ENCODE measurements around the gene TNFRSF19.
"Not testable (repeated sequence)": the region's sequence is repeated elsewhere in the genome, so short reads cannot be mapped to it uniquely, and the experiment has no call there.

Gene TNFRSF19

DNA sequence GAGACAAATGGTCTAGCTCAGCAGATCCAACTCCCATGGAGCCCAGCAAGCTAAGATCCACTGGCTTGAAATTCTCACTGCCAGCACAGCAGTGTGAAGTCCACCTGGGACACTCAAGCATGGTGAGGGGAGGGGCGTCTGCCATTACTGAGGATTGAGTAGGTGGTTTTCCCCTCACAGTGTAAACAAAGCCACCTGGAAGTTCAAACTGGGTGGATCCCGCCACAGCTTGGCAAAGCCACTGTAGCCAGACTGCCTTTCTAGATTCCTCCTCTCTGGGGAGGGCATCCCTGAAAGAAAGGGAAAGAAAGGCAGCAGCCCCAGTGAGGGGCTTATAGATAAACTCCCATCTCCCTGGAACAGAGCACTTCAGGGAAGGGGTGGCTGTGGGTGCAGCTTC is 24.1 kb downstream of the TNFRSF19 start:
- H3K36me3 ChIP-seq (ENCODE audit: control insufficient read depth, insufficient read depth, low read length); H3K4me1 ChIP-seq (ENCODE audit: control insufficient read depth, insufficient read depth, low read length); H3K27ac ChIP-seq (ENCODE audit: low read depth, low read length); H3K27me3 ChIP-seq (ENCODE audit: control insufficient read depth, insufficient read depth, low read length); H3K4me3 ChIP-seq (ENCODE audit: low read length); H3K9ac ChIP-seq (ENCODE audit: low read length): not testable (repeated sequence)

DNA sequence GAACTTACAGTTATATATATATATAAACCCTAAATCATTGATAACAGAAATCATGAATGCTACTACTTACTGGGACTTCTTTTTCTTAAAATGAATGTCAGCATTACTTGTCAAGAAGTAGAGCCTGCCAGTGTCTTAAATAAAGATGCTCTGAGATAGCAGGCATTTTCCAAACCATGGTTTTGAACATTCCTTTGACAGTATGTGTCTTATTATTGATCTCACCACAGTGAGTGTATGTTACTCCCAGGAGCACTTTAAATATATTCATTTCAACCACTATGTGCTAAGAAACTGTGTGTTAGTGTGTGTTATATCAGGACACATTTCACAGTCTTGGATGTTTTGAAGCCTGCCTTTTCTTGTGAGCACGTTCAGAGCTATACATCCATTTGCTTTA is 28.2 kb downstream of the TNFRSF19 start:
- no peaks in the 10 kb centered on the region for H3K36me3 ChIP-seq (ENCODE audit: control insufficient read depth, insufficient read depth, low read length)
- H3K27me3 ChIP-seq (ENCODE audit: control insufficient read depth, insufficient read depth, low read length): no peaks in the 10 kb centered on the region
- H3K27ac ChIP-seq (ENCODE audit: low read depth, low read length): no peak overlapping the region
- H3K9ac ChIP-seq (ENCODE audit: low read length): no peak overlapping the region
- H3K4me1 ChIP-seq (ENCODE audit: control insufficient read depth, insufficient read depth, low read length): no peaks in the 10 kb centered on the region
- no peak overlapping the region for H3K4me3 ChIP-seq (ENCODE audit: low read length)

DNA sequence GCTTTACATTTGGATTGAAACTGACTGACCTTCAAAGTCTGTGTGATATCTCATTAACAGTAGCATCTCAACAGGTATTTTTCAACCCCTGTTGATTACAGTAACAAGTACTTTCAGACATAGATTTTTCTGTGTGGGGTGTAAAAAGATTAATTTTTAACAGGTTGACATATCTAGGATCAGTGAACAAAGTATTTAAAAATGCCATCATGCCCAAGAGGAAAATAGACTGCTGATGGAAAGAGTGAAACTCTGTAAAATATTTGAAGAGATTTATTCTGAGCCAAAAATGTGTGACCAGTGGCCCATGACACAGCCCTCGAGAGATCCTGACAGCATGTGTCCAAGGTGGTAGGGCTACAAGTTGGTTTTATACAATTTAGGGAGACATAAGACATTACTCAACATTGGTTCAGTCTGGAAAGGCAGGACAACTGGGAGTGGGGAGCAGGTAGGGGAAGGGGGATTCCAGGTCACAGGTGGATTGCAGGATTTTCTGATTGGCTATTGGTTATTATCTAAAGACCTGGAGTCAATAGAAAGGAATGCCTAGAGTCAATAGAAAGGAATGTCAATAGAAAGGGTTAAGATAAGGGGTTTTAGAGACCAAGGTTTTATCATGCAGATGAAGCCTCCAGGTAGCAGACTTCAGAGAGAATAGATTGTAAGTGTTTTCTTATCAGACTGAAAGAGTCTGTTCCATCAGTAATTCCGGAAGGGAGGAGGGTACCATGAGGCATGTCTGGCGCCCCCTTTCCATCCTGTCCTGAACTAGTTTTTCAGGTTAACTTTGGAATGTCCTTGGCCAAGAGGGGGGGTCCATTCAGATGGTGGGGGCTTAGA is 29.1 kb downstream of the TNFRSF19 start:
- Histone ChIP-seq H3K36me3 (ENCODE audit: control insufficient read depth, insufficient read depth, low read length) (no peaks in the 10 kb centered on the region), H3K4me3 (ENCODE audit: low read length) (no peak overlapping the region), H3K9ac (ENCODE audit: low read length) (no peak overlapping the region), H3K27ac (ENCODE audit: low read depth, low read length) (no peak overlapping the region), H3K4me1 (ENCODE audit: control insufficient read depth, insufficient read depth, low read length) (no peaks in the 10 kb centered on the region), H3K27me3 (ENCODE audit: control insufficient read depth, insufficient read depth, low read length) (no peaks in the 10 kb centered on the region)

DNA sequence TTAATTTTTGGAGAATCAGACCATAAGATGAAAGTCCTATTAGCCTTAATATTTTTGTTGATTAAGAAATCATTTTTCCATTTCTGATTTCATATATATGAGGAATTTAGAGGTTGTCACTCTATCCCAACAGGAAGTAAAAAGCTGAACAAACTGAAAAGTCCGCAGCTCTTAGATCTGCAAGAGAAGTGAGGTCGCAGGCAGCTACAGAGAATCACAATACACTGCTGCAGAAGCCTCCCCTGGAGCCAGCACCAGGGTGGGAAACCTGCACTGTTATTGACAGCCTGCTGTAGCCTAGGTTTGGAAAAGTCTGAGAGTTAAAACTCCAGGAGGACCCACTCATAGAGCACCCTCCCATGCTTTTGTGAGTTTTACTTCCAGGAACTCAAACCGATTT is 29.9 kb downstream of the TNFRSF19 start:
- no peak overlapping the region for H3K4me3 ChIP-seq (ENCODE audit: low read length)
- H3K27me3 ChIP-seq (ENCODE audit: control insufficient read depth, insufficient read depth, low read length): no peaks in the 10 kb centered on the region
- H3K9ac ChIP-seq (ENCODE audit: low read length): no peak overlapping the region
- no peak overlapping the region for H3K27ac ChIP-seq (ENCODE audit: low read depth, low read length)
- no peaks in the 10 kb centered on the region for H3K4me1 ChIP-seq (ENCODE audit: control insufficient read depth, insufficient read depth, low read length)
- H3K36me3 ChIP-seq (ENCODE audit: control insufficient read depth, insufficient read depth, low read length): no peaks in the 10 kb centered on the region

DNA sequence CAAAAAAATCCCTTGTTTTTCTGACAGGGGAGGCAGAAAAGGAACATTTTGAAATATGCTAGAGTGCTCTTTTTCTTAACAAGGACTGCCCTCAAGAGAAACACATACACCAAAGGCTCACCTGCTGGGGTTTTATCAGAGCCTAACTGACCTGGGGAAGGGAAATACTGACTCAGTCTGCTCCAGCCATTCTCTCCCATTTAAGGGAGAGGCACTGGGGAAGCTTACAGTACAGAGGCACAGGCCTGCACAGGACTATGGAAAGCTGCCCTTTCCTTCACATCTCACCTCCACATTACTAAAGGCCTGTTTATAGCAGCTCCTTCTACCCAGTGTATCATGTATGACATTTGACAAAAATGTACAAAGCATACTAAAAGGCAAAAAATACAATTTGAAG is 30.3 kb downstream of the TNFRSF19 start:
- Histone ChIP-seq H3K27ac (ENCODE audit: low read depth, low read length) (no peak overlapping the region), H3K4me1 (ENCODE audit: control insufficient read depth, insufficient read depth, low read length) (no peaks in the 10 kb centered on the region)

DNA sequence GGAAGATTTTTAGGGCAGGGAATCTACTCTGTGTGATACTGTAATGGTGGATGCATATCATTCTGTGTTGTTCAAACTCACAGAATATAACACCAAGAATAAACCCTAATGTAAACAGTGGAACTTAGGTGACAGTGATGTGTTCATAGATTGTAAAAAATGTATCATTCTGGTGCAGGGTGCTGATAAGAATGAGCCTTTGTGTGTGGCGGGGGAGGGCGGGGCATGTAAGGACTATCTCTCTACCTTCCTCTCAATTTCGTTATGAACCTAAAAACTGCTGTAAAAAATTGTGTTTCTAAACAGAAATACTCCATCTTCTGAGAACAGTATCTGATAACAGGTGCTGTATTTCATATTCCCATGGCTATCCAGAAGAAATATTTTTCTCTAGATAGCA is 35.6 kb downstream of the TNFRSF19 start:
- no peak overlapping the region for H3K4me3 ChIP-seq (ENCODE audit: low read length)
- H3K9ac ChIP-seq (ENCODE audit: low read length): no peak overlapping the region
- no peaks in the 10 kb centered on the region for H3K27me3 ChIP-seq (ENCODE audit: control insufficient read depth, insufficient read depth, low read length)

More for the DNA sequence above, 30.3 kb downstream of the TNFRSF19 start:
- Histone ChIP-seq H3K9ac (ENCODE audit: low read length) (no peak overlapping the region), H3K27me3 (ENCODE audit: control insufficient read depth, insufficient read depth, low read length) (no peaks in the 10 kb centered on the region), H3K4me3 (ENCODE audit: low read length) (no peak overlapping the region), H3K36me3 (ENCODE audit: control insufficient read depth, insufficient read depth, low read length) (no peaks in the 10 kb centered on the region)

DNA sequence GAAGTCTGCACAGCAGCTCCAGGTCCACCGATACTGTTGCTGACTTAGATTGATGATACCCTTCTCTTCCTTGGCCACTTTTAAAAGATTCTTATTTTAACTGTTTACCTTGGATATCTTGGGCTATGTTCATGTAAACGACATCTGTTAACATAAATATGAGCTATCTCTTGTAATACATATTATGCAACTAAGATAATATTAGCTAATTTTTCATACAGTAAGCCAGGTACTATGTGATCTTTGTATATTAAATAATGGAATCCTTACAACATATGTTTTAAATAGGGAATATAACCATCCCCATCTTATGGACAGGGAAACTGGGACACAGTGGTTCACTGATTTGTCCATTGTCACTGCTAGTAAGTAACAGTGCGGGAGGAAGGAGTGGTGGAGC is 37.9 kb downstream of the TNFRSF19 start:
- H3K27me3 ChIP-seq (ENCODE audit: control insufficient read depth, insufficient read depth, low read length): no peaks in the 10 kb centered on the region
- peaks cover 9% of the 10 kb centered on the region for H3K4me1 ChIP-seq (ENCODE audit: control insufficient read depth, insufficient read depth, low read length)
- H3K4me3 ChIP-seq (ENCODE audit: low read length): no peak overlapping the region
- H3K36me3 ChIP-seq (ENCODE audit: control insufficient read depth, insufficient read depth, low read length): no peaks in the 10 kb centered on the region
- no peak overlapping the region for H3K9ac ChIP-seq (ENCODE audit: low read length)
- H3K27ac ChIP-seq (ENCODE audit: low read depth, low read length): no peak overlapping the region

More for the DNA sequence above, 35.6 kb downstream of the TNFRSF19 start:
- no peaks in the 10 kb centered on the region for H3K36me3 ChIP-seq (ENCODE audit: control insufficient read depth, insufficient read depth, low read length)
- H3K4me1 ChIP-seq (ENCODE audit: control insufficient read depth, insufficient read depth, low read length): peaks cover 7% of the 10 kb centered on the region
- no peak overlapping the region for H3K27ac ChIP-seq (ENCODE audit: low read depth, low read length)

DNA sequence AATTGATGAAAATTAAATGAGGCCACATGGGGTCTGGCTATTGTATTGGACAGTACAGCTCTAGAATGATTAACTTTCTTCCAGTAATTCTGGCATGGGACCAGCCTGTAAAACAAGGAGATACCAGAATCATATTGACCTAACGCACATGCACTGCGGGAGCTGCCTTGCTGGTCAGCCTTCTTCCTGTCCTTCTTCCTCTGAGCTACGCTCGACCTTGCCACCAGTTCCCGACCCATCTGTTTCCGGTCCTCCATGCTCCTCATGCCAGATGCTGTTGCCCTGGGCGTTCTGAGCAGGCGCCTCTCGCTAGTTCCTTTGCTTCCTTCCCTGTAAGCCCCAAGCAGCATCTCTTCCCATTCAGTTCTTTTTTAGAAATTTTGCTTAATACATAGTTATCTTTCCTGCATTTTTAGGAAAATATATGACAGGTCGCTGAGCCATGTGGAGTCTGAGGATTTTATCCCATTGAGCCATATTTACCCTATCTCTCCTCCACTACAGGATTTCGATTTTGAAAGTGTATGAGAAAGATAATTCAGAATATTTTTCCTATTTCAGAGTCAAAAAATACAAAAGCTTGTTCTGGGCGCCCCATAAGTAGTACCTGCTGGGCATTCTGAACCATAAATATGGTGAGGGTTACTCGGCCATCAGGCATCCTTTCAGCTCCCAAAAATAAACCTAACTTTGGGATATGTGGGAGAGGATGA is 38.6 kb downstream of the TNFRSF19 start:
- Histone ChIP-seq H3K27ac (ENCODE audit: low read depth, low read length) (no peak overlapping the region), H3K4me1 (ENCODE audit: control insufficient read depth, insufficient read depth, low read length) (peaks cover 9% of the 10 kb centered on the region), H3K4me3 (ENCODE audit: low read length) (no peak overlapping the region), H3K27me3 (ENCODE audit: control insufficient read depth, insufficient read depth, low read length) (no peaks in the 10 kb centered on the region), H3K36me3 (ENCODE audit: control insufficient read depth, insufficient read depth, low read length) (no peaks in the 10 kb centered on the region), H3K9ac (ENCODE audit: low read length) (no peak overlapping the region)

DNA sequence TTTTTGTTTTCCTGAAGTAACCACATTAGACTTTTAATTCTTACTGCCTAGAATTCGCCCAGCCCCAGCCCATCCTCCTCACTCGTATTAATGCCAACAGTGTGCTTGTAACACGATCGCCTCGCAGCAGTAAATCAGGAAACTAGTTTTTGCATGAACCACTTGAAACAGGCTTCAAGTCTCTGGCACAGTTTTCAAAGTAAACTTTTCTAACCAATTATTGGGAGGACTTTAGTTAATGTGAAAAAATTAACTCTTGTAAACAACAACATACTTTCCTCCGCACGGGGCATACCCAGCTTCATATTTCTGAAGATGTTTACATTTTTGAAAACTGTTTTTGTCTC is 39.2 kb downstream of the TNFRSF19 start:
- no peak overlapping the region for H3K9ac ChIP-seq (ENCODE audit: low read length)
- H3K4me3 ChIP-seq (ENCODE audit: low read length): no peak overlapping the region
- no peaks in the 10 kb centered on the region for H3K36me3 ChIP-seq (ENCODE audit: control insufficient read depth, insufficient read depth, low read length)
- H3K27ac ChIP-seq (ENCODE audit: low read depth, low read length): no peak overlapping the region
- H3K4me1 ChIP-seq (ENCODE audit: control insufficient read depth, insufficient read depth, low read length): peaks cover 9% of the 10 kb centered on the region
- no peaks in the 10 kb centered on the region for H3K27me3 ChIP-seq (ENCODE audit: control insufficient read depth, insufficient read depth, low read length)

DNA sequence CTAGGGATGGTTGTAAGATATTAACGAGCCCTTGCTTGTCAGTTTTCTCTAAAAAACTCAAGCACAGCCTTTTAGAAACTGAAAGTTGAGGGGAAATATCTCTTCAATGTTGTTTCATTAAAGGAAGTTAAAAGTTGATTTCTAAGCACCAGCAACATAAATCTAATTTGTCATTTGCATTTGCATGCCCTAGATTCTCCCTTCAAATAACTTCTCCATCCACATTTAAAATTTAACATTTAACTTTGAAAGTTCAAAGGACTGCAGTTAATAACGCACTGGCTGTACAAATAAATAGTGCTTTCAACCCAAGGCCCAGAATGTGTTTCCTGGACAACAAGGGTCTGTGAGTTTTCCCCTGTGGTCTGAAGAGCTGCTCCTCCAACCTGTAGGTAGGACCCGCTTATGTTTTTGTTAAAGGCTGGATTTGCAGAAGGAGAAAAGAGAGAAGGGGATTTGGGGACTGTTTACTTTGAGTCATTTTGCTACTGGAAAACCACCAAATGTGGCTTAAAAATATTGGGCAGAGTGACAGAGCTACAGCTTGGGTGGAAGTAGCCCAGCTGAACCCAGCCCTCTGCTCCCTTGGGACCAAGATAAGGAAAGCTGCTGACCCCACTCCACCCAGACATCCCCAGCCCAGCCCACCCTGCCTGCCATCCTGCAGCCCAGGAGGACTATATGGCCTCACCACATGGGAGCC is 39.8 kb downstream of the TNFRSF19 start:
- peaks cover 9% of the 10 kb centered on the region for H3K4me1 ChIP-seq (ENCODE audit: control insufficient read depth, insufficient read depth, low read length)
- no peak overlapping the region for H3K9ac ChIP-seq (ENCODE audit: low read length)
- H3K27ac ChIP-seq (ENCODE audit: low read depth, low read length): no peak overlapping the region
- H3K4me3 ChIP-seq (ENCODE audit: low read length): peak overlapping the region; percentile 11
- no peaks in the 10 kb centered on the region for H3K27me3 ChIP-seq (ENCODE audit: control insufficient read depth, insufficient read depth, low read length)
- H3K36me3 ChIP-seq (ENCODE audit: control insufficient read depth, insufficient read depth, low read length): no peaks in the 10 kb centered on the region

DNA sequence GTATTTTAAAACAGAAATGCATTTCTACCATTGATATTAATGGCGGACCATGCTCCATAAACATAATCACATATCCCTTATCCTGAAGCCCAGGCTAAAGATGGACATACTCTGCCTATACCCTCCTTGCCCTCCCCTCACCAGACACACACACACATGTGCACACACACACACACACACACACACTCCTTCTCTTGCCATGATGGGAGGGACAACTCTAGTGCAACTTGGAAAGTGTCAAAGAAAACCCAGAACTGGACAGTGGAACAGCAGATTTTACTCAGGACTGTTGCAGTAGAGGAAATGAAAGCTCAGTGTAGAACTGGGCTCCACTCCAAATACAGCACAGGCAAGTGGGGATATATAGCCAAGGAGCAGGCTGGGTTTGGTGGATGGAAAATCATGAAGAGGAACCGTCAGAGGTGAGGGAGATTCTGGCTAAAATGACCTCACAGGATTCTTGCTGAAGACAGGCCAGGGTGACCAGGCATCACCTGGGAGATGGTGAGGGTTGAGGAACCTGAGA is 40.8 kb downstream of the TNFRSF19 start:
- Histone ChIP-seq H3K36me3 (ENCODE audit: control insufficient read depth, insufficient read depth, low read length) (no peaks in the 10 kb centered on the region), H3K27ac (ENCODE audit: low read depth, low read length) (no peak overlapping the region), H3K9ac (ENCODE audit: low read length) (no peak overlapping the region), H3K4me1 (ENCODE audit: control insufficient read depth, insufficient read depth, low read length) (peaks cover 9% of the 10 kb centered on the region), H3K27me3 (ENCODE audit: control insufficient read depth, insufficient read depth, low read length) (no peaks in the 10 kb centered on the region), H3K4me3 (ENCODE audit: low read length) (no peak overlapping the region)

DNA sequence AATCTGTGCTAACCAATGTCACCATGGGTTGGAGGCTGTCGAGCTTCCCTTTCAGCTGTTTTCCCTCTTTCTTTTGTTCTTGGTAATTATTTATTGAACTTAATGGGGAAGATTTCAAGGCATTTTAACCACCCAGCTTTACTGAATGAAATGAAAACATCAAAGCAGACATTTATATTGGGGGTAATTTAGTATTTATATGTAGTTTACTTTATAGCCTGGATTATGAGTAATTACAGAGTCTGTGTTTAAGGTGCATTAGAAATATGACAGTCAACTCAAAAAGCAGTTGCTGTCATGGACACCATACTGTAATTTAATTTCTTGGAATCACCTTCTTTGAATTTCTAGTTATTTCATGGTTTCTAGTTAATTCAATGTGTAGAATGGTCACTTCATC is 42.0 kb downstream of the TNFRSF19 start:
- Histone ChIP-seq H3K4me3 (ENCODE audit: low read length) (no peak overlapping the region), H3K27ac (ENCODE audit: low read depth, low read length) (no peak overlapping the region), H3K27me3 (ENCODE audit: control insufficient read depth, insufficient read depth, low read length) (no peaks in the 10 kb centered on the region), H3K9ac (ENCODE audit: low read length) (no peak overlapping the region), H3K4me1 (ENCODE audit: control insufficient read depth, insufficient read depth, low read length) (peaks cover 9% of the 10 kb centered on the region), H3K36me3 (ENCODE audit: control insufficient read depth, insufficient read depth, low read length) (no peaks in the 10 kb centered on the region)

Measured in rectal smooth muscle tissue (tissue), 1 donor.